GM18508 (cell line): Measurements from ENCODE around the gene CHRNB2.

Source experiments
- ATAC-seq: cut with Tn5 transposase; IDR thresholded peaks from one replicate; pipeline ENCODE4 v1.9.1; 2021; ENCODE audit warnings: moderate number of reproducible peaks; ENCODE audit not compliant: insufficient read depth, unreplicated experiment

Gene CHRNB2

GRCh38 chr1:154629061-154629674, 61.6 kb downstream of the CHRNB2 start:
- no peak for ATAC-seq
